Stimulated activated CD8-positive, alpha-beta memory T cell treated with anti-CD3 and anti-CD28 coated beads, Interleukin-12 subunit alpha, Interleukin-12 subunit beta, amount 100 ng/mL, for 24 hours (primary cell): ENCODE results near the gene FBXO7.

Experiments
- DNase-seq: peaks from one replicate; pipeline ENCODE4 v3.0.0-alpha.2; 2020; ENCODE audit errors: extremely low read depth

The FBXO7 gene

DNA sequence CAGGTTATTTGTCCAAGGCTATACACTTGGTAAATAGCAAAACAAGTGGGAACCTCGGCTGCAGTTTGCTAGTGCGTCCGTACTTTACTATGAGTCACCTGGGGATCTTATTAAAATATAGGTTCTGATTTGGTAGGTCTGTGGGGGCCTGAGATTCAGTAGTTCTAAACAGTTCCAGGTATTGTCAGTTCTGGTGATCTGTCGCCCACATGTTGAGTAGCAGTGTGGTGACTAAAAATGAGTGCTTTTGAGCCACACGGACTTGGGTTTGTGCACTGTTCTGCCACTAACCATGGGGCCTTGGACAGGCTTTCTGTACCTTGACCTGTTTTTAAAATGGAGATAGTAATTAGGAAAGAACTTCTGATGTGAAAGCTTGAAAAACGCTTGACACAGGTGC lies 15.7 kb downstream of the FBXO7 start:
- DNase-seq: no peak

DNA sequence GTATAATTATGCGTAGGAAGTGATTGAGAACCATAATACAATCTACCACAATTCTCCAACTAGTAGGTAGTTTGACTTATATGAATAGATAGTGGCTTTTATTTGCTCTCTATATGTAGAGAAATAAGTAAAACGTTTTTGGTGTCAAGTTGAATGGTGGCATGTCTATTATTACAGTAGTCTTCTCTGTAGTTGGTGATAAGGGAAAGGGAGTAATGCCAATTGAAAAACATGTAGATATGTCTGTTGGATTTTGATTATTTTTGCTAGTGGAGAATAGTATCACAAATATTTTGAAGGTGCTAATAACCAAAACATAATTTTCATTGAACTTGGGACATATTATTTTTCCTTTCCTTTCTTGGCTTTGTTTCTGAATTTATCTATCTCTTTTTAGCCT lies 17.5 kb downstream of the FBXO7 start:
- no peak for DNase-seq

DNA sequence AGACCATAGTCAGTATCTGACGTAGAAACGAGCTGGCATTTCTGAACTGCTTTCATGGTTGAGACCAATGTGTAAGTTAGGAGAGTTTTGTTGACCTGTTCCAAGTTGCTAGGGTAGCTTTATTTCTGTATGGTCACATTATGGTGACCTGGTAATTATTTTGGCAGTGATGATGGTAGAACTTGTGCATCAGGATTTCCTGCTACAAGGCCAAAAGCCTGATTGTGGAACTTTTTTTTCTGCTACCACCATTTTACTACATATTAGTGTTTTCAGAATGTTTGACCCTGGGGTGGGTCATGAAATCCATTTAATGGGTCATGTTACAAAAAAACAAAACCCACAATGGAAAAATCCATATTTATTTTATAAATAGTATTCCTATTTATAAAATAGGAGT lies 18.9 kb downstream of the FBXO7 start:
- no peak for DNase-seq

DNA sequence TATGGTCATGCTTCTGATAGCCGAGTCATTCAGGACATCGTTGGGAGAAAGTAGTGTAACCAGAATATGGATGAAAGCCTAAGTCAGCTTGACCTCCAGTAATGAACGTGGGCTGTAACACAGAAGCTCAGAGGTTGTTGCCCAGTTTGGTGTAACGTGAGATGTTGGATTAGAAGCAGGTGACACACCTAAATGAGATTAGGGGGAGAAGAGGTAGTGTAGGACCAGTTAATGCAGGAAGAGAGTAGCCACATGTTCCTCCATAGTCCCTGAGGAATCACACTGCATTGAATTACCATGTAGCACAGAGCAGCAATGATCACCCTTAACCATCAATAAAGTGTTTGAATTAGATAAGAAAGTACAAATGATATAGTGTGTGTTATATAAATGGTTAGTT lies 20.4 kb downstream of the FBXO7 start:
- DNase-seq: no peak

DNA sequence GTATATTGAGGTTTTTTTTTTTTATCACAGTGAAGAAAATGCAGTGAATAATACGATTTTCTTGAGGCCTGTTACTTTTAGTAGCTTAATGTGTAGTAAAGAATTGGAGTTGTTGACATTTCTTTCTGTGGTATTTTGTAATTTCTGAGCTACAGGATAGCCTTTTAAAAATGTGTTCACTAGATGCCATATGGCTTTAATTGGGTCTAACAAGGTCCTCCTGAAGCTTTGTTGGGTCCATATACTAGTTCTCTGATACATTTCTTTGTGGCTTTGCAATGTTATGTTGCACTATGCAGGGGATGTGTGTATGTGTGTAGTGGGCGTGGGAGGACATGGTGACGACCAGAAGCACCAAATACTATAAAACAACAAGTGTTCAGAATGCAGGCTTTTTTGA lies 25.1 kb downstream of the FBXO7 start:
- DNase-seq: no peak

DNA sequence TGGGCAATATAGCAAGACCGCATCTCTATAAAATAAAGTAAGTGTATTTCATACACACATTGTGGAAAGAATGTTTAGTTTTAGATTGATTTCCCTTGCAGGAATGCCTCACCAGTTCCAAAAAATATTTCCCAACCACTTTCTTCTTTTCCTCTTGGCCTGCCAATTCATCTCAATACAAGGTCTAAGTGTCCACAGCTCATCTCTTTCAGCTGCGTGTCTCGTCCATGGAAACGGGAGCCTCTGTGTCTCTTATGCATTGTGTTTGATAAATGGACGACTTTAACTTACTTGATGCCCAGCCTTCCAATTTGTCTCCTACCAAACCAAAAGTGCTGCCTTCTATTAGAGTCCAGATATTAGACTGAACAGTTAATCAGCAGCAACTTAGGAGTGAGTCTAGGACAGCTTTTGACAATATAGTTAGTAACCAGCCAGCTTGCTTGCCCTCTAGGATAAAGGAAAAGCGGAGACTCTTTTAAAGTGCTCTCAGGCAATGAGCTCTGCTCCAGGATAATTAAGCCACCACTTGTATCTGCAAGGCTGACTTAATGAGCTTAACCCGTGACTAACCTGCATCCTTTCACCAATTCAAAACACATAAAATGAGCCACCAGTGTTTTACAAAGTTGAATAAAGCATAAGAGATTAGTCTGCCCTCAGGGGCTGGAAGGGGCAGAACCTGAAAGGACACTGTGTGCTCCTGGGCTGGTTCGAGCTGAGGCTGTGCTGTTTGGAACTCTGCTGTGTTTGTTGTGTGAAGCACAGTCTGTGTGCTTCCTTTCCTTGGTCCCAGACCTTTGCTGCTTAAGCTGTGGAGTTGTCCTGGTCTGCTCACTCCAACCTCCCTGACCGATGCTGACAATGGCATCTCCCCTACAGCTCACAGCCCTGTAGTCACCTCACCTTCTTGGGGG lies 27.5 kb downstream of the FBXO7 start:
- DNase-seq: no peak

DNA sequence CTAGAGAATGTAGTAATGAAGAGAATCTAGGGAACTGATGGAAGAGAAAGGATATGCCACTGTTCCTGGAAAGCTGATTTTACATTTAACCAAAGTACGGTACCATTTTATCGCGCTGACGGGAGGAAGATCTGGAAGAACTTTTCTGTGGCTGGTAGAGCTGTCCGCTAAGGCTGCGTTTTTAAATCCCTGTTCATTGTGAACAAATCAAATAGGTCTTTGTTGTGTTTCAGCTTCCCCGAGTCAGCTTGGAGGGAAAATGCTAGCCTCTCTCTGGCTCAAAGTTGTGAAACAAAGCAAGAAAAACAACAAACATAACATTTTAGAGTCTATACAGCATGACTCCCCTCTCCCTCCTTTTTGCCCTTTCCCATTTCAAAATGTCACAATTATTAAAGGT lies 34.4 kb downstream of the FBXO7 start:
- no peak for DNase-seq

DNA sequence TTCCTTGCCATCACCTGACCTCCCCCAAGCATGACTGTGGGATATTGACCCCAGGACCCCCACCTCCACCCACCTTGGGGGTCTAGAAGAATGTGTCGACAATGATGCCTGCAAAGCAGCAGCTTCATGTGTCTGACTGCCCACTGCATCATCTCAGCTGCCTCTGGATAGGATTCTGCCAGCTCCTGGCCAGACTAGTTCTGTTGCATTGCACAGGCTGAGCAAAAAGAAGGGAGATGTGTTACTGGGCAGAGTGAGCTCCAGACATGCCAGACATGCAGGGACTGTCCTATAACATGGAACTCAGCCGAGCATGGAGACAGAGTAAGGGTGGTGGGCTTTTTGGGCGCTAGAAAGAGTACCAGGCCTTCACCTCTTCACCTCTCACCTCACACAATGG lies 36.7 kb downstream of the FBXO7 start:
- no peak for DNase-seq

DNA sequence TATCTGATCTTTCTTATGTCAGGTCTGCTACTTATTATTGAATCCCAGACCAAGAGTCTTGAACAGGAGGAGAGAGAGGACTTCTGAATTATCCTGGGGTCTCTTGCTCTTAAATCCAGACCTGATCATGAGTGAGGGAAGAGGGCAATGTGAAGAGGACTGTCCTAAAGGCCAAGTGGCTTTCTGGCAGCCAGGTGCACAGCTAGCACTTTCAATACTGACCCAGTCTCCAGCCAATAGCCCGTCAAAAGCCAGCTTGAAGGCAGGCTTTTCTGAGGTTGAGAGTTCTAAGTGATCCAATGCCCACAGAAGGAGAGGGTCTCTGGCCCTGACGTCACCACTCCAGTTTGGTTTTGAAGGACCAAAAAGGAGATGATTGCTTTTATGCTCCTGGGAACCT lies 37.2 kb downstream of the FBXO7 start:
- no peak for DNase-seq

DNA sequence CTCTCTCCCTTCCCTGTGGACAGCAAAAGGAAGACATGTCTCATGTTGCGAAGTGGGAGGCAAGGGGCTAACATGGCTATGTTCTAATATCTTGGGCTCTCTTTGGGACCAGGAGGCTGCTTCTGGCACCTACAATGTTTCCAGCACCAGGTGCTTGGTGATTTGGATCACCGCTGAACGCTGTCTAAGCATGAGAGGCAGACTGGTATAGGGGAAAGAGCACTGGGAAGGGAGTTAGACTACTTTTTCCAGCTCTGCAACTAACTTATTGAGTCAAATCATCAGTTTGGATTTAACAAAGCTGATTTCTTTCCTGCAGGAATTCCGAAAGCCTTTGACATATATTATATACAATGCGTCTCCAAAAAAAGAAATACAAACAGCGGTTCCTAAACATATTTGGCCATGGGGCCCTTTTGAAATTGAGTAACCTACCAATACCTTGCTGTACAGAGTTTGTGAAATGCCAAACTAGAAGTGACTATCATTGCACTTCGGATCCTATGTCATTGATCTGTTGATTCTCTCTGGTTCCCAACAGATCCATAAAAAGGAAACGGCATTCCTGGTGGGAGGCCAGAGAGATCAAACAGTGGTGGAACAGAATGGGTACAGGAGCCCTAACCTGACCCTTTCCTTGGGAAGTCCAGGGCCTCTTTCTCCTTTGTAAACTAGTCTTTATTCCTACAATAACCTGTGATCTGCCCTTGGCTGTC lies 37.8 kb downstream of the FBXO7 start:
- DNase-seq: no peak

DNA sequence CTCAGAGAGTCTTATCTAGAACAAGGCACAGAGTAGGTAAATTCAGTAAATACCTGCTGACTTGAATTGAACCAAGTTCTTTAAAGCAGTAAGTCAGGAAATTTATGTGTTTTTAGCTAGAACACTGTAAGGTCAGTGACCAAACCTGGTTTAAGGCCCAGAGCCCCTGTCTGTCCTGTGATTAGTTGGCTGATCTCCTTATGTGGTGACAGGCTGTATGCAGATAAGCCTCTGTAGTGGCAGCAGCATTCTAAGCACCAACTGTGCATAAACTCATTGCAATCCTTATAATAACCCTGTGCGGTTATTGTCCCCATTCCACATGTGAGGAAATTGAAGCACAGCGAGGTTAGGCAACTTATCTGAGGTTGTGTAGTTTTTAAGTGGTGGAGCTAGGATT lies 40.5 kb downstream of the FBXO7 start:
- no peak for DNase-seq

DNA sequence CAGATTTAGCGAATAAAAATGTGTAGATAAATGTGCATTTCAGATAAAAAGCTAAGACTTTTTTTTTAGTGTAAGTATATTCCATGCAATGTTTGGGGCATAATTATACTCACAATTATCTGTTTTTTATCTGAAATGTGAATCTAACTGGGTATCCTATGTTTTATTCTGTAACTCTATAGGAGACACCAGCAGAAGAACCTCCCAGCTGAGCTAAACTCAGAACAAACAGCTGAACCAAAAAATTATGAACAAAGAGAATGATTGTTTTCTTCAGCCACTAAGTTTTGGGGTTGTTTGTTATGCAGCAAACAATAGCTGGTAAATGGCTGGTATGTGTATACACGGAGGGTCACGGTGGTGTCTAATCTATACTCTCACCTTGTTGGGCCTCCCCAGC lies 42.9 kb downstream of the FBXO7 start:
- DNase-seq: no peak

DNA sequence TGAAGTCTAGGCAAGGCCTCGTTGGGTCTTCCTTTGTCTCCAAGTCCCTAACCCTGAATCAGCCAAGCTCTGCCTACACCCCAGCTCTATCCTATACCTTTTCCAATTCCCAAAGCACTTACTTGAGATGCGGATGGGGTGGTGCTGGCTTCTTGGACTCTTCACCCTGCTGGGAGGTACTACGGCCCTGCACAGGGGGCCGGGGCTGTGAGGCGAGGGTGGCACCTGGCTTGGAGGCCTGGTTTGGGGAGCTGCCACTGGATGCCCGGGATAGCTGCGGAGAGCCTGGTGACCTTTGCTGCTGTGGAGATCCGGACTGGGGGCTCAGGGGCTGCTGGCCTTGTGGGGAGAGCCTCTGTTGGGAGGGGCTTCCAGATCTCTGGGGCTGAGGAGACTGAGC lies 43.3 kb downstream of the FBXO7 start:
- no peak for DNase-seq

DNA sequence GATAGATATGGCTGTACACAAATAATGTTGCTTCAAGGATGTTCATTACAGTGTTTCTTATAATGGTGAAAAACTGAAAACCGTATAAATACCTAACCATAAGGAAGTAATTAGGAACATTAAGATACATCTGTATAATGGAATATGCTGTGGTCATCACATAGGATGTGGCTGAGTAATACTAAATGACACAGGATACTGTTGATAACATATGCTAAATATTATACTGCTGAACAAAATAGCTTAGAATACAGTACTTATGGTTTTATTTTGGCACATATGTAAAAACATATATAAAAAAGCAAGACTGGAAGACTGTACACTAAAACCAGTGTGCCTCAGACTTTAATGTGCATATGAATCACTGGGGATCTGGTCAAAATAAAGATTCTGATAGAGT lies 43.8 kb downstream of the FBXO7 start:
- no peak for DNase-seq

DNA sequence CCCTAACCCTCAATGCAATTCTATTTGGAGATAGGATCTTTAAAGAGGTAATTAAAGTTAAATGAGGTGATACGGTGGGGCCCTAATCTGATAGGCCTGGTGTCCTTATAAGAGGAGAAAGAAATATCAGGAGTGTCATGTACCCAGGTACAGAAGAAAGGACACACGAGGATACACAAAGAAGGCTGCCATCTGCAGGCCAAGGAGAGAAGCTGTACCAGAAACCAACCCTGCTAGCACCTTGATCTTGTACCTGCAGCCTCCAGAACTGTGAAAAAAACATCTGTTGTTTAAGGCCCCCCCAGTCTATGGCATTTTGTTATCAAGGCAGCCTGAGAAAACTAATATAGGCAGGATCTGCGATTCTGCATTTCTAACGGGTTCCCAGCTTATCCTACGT lies 44.2 kb downstream of the FBXO7 start:
- DNase-seq: no peak

DNA sequence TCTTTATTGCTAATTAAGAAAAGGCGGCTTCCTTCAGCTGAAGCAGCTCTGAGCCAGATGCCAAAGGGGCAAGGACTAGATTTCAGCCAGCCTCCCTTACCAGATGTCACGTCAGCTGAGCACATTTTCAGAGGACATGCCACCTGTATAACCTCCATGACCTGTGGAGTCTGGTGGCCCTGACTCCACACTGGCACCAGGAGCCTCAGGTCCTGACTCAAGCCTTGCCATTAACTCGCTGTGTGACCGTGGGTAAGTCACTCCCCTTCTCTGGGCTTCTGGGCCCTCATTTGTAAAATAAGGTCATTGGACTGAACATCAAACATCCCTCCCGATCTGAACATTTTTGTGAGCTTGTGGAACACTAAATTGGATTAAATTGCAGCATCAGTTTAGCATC lies 46.0 kb downstream of the FBXO7 start:
- no peak for DNase-seq

DNA sequence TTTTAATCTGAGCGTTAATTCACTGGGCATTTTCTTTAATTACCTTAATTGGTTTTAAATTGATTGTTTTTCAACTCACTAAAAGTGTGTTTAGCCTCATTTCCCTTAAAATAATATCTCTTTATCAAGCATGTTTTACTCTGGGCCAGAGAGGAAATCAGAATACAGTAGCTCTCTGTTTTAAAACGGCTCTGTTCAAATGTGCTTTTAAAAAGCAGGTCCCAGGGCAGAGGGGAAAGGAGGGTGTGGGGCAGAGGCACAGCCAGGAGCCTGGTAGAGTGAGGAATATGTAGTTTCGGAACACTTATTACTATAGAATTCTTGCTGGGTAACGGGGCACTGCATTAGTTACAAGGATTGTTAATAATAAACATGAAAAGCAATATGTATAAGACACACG lies 47.6 kb downstream of the FBXO7 start:
- no peak for DNase-seq

DNA sequence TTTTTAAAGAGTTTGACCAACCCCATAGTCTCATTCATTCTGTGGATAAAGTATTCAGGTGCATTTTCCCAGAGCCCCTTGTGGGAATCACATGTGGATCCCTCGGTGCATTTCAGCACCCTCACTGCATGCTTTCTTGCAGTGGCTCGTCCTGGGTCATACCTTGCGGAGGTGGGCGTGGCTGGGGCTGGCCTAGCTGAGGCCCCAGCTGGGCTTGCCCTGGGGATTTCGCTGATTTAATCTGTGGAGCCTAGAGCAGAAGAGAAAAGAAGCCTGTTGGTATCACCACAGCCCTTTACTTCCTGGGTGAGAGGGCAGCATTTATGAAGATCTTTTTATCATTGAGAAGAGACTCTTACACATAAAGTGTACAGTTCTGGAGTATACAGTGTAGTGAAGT lies 53.1 kb downstream of the FBXO7 start:
- no peak for DNase-seq

DNA sequence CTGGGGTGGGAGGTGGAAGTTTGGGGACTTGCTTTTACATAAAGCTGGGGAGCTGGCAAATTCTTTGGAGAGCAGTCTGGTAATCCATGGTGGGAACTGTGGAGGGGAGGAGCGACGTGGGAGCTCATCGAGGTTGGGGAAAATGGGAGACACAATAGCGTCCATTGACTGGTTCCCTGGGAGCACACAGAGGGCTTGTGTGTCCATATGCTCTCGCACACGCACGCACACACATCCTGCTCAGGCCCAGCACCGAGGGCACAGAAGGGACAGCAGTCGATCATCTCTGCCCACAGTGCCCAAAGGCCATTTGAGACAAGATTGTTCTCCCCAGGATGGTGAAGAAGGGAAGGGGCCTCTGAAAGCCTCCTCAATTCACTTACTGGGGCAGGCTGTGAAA lies 53.7 kb downstream of the FBXO7 start:
- no peak for DNase-seq

DNA sequence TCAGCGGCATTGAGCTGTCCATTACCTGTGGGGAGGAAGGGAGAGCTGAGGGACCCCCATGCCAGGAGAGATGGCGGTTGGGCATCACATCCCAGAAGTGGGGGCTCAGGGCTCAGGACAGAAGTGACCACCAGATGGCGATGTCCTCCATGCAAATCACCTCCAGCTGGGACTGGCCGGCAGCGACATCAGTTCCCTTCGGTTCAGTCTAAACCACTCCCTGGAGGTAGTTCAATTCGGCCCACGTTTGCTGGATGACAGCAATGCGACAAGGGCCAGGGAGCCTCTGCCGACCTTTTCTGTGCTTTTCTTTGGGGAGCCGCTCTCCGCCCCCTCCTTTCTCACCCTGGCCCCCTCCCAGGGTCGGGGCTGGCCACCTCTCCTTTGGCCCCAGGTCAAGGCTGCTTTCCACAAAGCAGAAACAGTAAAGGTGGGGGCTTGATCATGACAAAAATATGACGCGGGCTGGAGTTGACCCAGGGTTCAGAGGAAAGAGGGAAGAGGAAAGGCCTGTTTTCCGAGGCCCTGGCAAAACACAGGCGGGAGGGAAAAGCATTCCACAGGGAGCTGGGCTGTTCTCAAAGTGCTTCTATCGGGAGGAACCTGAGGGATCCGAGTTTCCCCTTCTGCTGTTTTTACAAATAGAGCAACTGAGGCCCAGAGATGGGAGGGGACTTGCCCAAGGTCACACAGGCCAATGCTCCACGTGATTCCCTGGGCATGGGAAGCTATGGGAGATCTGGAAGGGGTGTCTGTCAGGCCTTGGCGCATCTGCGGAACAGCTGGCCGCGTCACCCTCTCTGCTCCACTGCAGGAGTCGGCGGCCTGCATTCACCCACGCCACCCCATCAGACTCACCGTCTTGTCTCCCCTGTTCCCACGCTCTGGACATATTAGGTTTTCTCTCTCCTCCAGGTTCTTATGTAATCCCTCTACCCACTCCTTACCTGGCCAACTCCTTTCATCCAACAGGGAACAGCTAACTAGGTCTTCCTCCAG lies 54.7 kb downstream of the FBXO7 start:
- DNase-seq: peak; percentile 20

DNA sequence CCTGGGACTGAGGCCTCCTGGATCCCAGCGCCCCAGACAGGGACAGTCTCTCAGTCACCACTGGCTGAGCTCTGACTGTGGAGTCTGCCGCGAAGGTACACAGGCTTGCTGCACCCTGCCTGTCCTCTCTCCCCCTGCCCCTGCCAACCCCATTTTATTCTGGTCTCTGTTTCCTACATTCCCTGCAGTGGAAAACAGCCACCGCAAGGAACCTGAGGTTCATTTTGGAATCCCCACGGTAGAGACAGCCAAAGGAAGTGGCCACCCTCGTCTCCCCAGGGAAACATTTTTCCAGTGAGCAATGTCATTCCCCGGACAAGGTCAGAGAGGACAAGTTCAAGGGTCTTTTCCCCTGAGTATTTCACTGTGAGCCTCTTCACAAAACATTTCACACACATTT lies 56.6 kb downstream of the FBXO7 start:
- no peak for DNase-seq
